Liver (tissue), 3 donors: ENCODE results near the gene CORO7.

Source experiments
- GABPA ChIP-seq, 2 donors: IDR thresholded peaks in 1 of 2; conservative IDR thresholded peaks in 1 of 2; 2 replicates each; pipeline ENCODE4 v1.6.1; 2016; ENCODE audit warnings: antibody characterized with exemption in 2 of 2, mild to moderate bottlenecking in 1 of 2, moderate library complexity in 1 of 2
- HNF4G ChIP-seq: IDR thresholded peaks from 2 replicates; pipeline ENCODE4 v1.6.1; 2016; ENCODE audit warnings: antibody characterized with exemption
- JUND ChIP-seq, 2 donors: IDR thresholded peaks; 2 replicates each; pipeline ENCODE4 v1.6.1; 2016; ENCODE audit warnings: antibody characterized with exemption in 2 of 2
- RAD21 ChIP-seq, 2 donors: IDR thresholded peaks; 2 replicates each; pipeline ENCODE4 v1.6.1; 2016; ENCODE audit warnings: antibody characterized with exemption in 2 of 2, mild to moderate bottlenecking in 2 of 2
- REST ChIP-seq: IDR thresholded peaks from 2 replicates; pipeline ENCODE4 v1.6.1; 2016; ENCODE audit warnings: antibody characterized with exemption, mild to moderate bottlenecking
- SP1 ChIP-seq: IDR thresholded peaks from 2 replicates; pipeline ENCODE4 v1.6.1; 2018; ENCODE audit warnings: antibody characterized with exemption, mild to moderate bottlenecking
- TF ChIP-seq, protein P1 (sequence below): fragments of 150-350 bp; IDR thresholded peaks from 2 replicates; pipeline ENCODE4 v1.5.1; 2017; ENCODE audit warnings: improper control_type of control experiment, low read depth, low read length; ENCODE audit not compliant: missing input control
- TF ChIP-seq, protein P2 (sequence below): IDR thresholded peaks from 2 replicates; pipeline ENCODE4 v1.6.1; 2016; ENCODE audit warnings: antibody characterized with exemption
- TF ChIP-seq, protein P3 (sequence below): IDR thresholded peaks from 2 replicates; pipeline ENCODE4 v1.6.1; 2016; ENCODE audit warnings: antibody characterized with exemption
- donor health status: healthy.
- donor health status: healthy.

DNA sequence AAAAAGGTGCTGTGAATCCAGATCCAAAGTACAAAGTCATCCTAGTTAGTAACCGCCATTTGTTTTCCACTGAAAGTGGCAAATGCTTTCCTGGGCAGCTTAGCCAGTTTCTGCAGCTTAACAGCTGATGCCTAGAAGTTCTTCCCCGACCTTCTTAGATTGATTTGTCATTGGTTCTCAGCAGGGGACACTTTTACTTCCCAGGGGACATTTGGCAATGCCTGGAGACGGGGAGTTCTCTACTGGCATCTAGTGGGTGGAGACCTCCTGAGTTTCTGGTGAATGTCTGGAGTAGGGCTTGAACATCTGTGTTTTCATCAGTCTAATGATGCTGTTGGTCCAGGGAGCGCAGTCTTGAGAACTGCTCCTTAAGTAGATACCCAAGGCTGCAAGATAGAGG, 16.8 kb upstream of the CORO7 start:
- TF ChIP-seq, protein P1, sequence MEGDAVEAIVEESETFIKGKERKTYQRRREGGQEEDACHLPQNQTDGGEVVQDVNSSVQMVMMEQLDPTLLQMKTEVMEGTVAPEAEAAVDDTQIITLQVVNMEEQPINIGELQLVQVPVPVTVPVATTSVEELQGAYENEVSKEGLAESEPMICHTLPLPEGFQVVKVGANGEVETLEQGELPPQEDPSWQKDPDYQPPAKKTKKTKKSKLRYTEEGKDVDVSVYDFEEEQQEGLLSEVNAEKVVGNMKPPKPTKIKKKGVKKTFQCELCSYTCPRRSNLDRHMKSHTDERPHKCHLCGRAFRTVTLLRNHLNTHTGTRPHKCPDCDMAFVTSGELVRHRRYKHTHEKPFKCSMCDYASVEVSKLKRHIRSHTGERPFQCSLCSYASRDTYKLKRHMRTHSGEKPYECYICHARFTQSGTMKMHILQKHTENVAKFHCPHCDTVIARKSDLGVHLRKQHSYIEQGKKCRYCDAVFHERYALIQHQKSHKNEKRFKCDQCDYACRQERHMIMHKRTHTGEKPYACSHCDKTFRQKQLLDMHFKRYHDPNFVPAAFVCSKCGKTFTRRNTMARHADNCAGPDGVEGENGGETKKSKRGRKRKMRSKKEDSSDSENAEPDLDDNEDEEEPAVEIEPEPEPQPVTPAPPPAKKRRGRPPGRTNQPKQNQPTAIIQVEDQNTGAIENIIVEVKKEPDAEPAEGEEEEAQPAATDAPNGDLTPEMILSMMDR: no peak
- TF ChIP-seq, protein P2, sequence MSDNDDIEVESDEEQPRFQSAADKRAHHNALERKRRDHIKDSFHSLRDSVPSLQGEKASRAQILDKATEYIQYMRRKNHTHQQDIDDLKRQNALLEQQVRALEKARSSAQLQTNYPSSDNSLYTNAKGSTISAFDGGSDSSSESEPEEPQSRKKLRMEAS: no peak
- TF ChIP-seq JUND (IDR thresholded peaks at IDR 0.05) (no peak), SP1 (no peak), RAD21 (IDR thresholded peaks at IDR 0.05) (no peak), REST (no peak), HNF4G (no peak), GABPA (IDR thresholded peaks at IDR 0.05 in 1 of 2, conservative IDR thresholded peaks at IDR 0.05 in 1 of 2) (no peak)
- TF ChIP-seq, protein P3, sequence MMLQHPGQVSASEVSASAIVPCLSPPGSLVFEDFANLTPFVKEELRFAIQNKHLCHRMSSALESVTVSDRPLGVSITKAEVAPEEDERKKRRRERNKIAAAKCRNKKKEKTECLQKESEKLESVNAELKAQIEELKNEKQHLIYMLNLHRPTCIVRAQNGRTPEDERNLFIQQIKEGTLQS: no peak
